Endothelial cell of umbilical vein (primary cell): ENCODE data around the gene ASB1. TPM values are rescaled to one million over a fixed set of nuclear protein-coding genes. Genes with fewer than 3 reads are reported as not detected.
A peak's percentile ranks its signal among the peaks of the same experiment; 100 is the strongest.

Experiments
- BruUV-seq: library from RNA; stranded (reverse); fragments of 400-500 nt; replicated peaks from 2 replicates; lab custom pipeline; 2021; lab: Mats Ljungman, UMichigan
- CTCF ChIA-PET: fragments of 300-600, 350-600 bp; sonication (Branson Sonifier 250); formaldehyde crosslinking; loops from one replicate; lab custom pipeline; 2021; ENCODE audit warnings: antibody characterized with exemption, inconsistent platforms; lab: Charles Lee
- POLR2A ChIA-PET: fragments of 300-600, 350-600 bp; sonication (Branson Sonifier 250); formaldehyde crosslinking; loops from one replicate; lab custom pipeline; 2021; ENCODE audit warnings: antibody characterized with exemption, inconsistent platforms; lab: Charles Lee
- DNase-seq: peaks from one replicate; pipeline ENCODE4 v3.0.0-alpha.2; 2011; ENCODE audit warnings: low read depth, low spot score
- FAIRE-seq: peaks from 2 replicates; lab custom pipeline; 2011; peaks lifted over from hg19 to GRCh38; lab: Jason Lieb, UNC
- H2AFZ ChIP-seq: 2 replicates; pipeline ENCODE4 v1.6.0; 2012; ENCODE audit warnings: low read depth, low read length, control low read depth, inconsistent platforms
- H3K27ac ChIP-seq: 2 replicates; pipeline ENCODE4 v1.5.1; 2011; ENCODE audit warnings: low read depth, mild to moderate bottlenecking, control low read depth, low read length, moderate library complexity; ENCODE audit not compliant: insufficient read depth
- H3K27me3 ChIP-seq, 2 experiments: 2 replicates each; pipeline versions ENCODE4 v1.6.0 to v1.6.1; 2011; ENCODE audit warnings: low read length in 2 of 2, mixed read lengths in 1 of 2; ENCODE audit not compliant: control insufficient read depth in 2 of 2, insufficient read depth in 2 of 2
- H3K36me3 ChIP-seq, 2 experiments: 2 replicates in 1 of 2; 3 replicates in 1 of 2; pipeline ENCODE4 v1.5.1; 2011; ENCODE audit warnings: low read length in 2 of 2, mild to moderate bottlenecking in 1 of 2, moderate library complexity in 1 of 2; ENCODE audit not compliant: control insufficient read depth in 2 of 2, insufficient read depth in 2 of 2; ENCODE audit errors: extremely low read depth in 1 of 2
- H3K4me1 ChIP-seq: 3 replicates; pipeline ENCODE4 v1.5.1; 2011; ENCODE audit warnings: mild to moderate bottlenecking, low read length; ENCODE audit not compliant: control insufficient read depth, insufficient read depth; ENCODE audit errors: extremely low read depth
- H3K4me2 ChIP-seq: 2 replicates; pipeline ENCODE4 v1.6.1; 2011; ENCODE audit warnings: low read length, control low read depth, mixed read lengths; ENCODE audit not compliant: insufficient read depth
- H3K4me3 ChIP-seq, 3 experiments: fragments of 200-600 bp in 1 of 3; sonication (generic), shearing (Covaris generic) in 1 of 3; replicated peaks in 1 of 3; 2 replicates each; pipeline ENCODE4 v1.5.1; 2011 to 2016; ENCODE audit warnings: control low read depth in 3 of 3, low read length in 3 of 3, mild to moderate bottlenecking in 2 of 3, inconsistent platforms in 1 of 3, low read depth in 1 of 3, moderate library complexity in 1 of 3; ENCODE audit not compliant: insufficient read depth in 1 of 3
- H3K79me2 ChIP-seq: 2 replicates; pipeline ENCODE4 v1.6.0; 2012; ENCODE audit warnings: low read length, inconsistent platforms; ENCODE audit not compliant: control insufficient read depth, insufficient read depth
- H3K9ac ChIP-seq: replicated peaks from 2 replicates; pipeline ENCODE3; 2011; ENCODE audit warnings: low read length, control low read depth; ENCODE audit not compliant: insufficient read depth; ENCODE audit errors: extremely low read depth
- H3K9me1 ChIP-seq: replicated peaks from 3 replicates; pipeline ENCODE4 v1.6.0; 2011; ENCODE audit warnings: mild to moderate bottlenecking, low read length; ENCODE audit not compliant: control insufficient read depth, insufficient read depth; ENCODE audit errors: extremely low read depth
- H3K9me3 ChIP-seq: replicated peaks from 2 replicates; pipeline ENCODE4 v1.5.1; 2012; ENCODE audit warnings: low read length, inconsistent platforms; ENCODE audit not compliant: control insufficient read depth, insufficient read depth
- H4K20me1 ChIP-seq: replicated peaks from 2 replicates; pipeline ENCODE3; 2011; ENCODE audit warnings: mild to moderate bottlenecking, low read length; ENCODE audit not compliant: control insufficient read depth, insufficient read depth; ENCODE audit errors: extremely low read depth
- CTCF ChIP-seq, 2 donors: IDR thresholded peaks; 1 replicate in 1 of 2; 2 replicates in 1 of 2; pipeline ENCODE4 v1.5.1; 2011; ENCODE audit warnings: low read length in 2 of 2, mild to moderate bottlenecking in 2 of 2, moderate library complexity in 2 of 2, control low read depth in 1 of 2, inconsistent platforms in 1 of 2, low read depth in 1 of 2; ENCODE audit not compliant: insufficient read depth in 1 of 2; ENCODE audit errors: extremely low read depth in 1 of 2
- EZH2 ChIP-seq: IDR thresholded peaks from 2 replicates; pipeline ENCODE4 v1.6.1; 2012; ENCODE audit warnings: borderline replicate concordance, low read depth, mild to moderate bottlenecking, moderate library complexity, low read length, inconsistent platforms; ENCODE audit not compliant: severe bottlenecking
- FOS ChIP-seq: IDR thresholded peaks from 2 replicates; pipeline ENCODE4 v1.6.1; 2011; ENCODE audit warnings: mild to moderate bottlenecking, low read length, moderate library complexity, borderline replicate concordance; ENCODE audit not compliant: insufficient read depth
- GATA2 ChIP-seq: IDR thresholded peaks from 2 replicates; pipeline ENCODE4 v1.7.0; 2011; ENCODE audit warnings: low read depth, mild to moderate bottlenecking, moderate library complexity, mixed read lengths, low read length; ENCODE audit not compliant: insufficient read length, insufficient read depth
- JUN ChIP-seq: IDR thresholded peaks from 2 replicates; pipeline ENCODE4 v1.6.1; 2011; ENCODE audit warnings: borderline replicate concordance, low read depth; ENCODE audit not compliant: insufficient read length, insufficient read depth
- MAX ChIP-seq: IDR thresholded peaks from 2 replicates; pipeline ENCODE4 v1.6.1; 2011; ENCODE audit not compliant: insufficient read depth, insufficient read length
- MYC ChIP-seq: IDR thresholded peaks from one replicate; pipeline ENCODE4 v1.6.1; 2011; ENCODE audit warnings: mild to moderate bottlenecking, low read depth, low read length
- POLR2A ChIP-seq: IDR thresholded peaks from 2 replicates; pipeline ENCODE4 v1.6.1; 2012; ENCODE audit warnings: low read depth, mild to moderate bottlenecking, control low read depth, low read length
- POLR2AphosphoS5 ChIP-seq: IDR thresholded peaks from 2 replicates; pipeline ENCODE4 v1.6.1; 2012; ENCODE audit warnings: low read depth, mild to moderate bottlenecking, control low read depth, low read length, moderate library complexity; ENCODE audit not compliant: insufficient read depth
- dilution Hi-C: fragments of 300-500 bp; cut with MboI; formaldehyde crosslinking; loops from one replicate; pipeline ENCODE4 v1.15.0; 2019; ENCODE audit warnings: low sequenced_read_pairs; ENCODE audit not compliant: extremely low pct_ligation_motif_present
- intact Hi-C: fragments of 100-400 bp; cut with micrococcal nuclease; formaldehyde crosslinking; loops from one replicate; pipeline ENCODE4 v1.10.0; 2022
- polyA plus RNA-seq, 4 experiments: library from polyadenylated mRNA; depleted of rRNA in 3 of 4; stranded (reverse) in 3 of 4; unstranded in 1 of 4; fragments of >200 nt; gene quantifications; 2 replicates each; pipeline versions ENCODE4 v1.2.1 to v1.2.3, GENCODE V29; 2011 to 2012; ENCODE audit warnings: missing spikeins in 1 of 4
- total RNA-seq: library from RNA; stranded (reverse); gene quantifications from 2 replicates; pipeline ENCODE4 v1.2.3, GENCODE V29; 2021

Gene ASB1
- total and polyA plus RNA-seq, 2 donors (not counting 3 experiments of a cell fraction or from before 2014, with no cell fraction given), result 12.3 to 16.2 TPM

- no peak overlapping the region for H3K27ac ChIP-seq
- DNase-seq (peak; percentile 60), FAIRE-seq (no peak)
- H3K79me2 ChIP-seq, result no peaks in the 10 kb centered on the region
- CTCF ChIA-PET, result interaction anchor here (0.9 to 1.5 kb wide), 5 partner anchors 11 to 395 kb away, joined by 3 to 6 read pairs (median 3); no protein-coding TSS in a partner anchor
- H2AFZ ChIP-seq, result no peak overlapping the region
- H3K4me2 ChIP-seq, result no peak overlapping the region
- H3K9me3 ChIP-seq, result no peaks in the 10 kb centered on the region
- H3K9ac ChIP-seq, result no peak overlapping the region
- H3K4me3 ChIP-seq, result no peak overlapping the region
- no TSS peak for BruUV-seq
- intact Hi-C loops (no loop called here), dilution Hi-C loops (no loop called here)
- no peaks in the 10 kb centered on the region for H3K9me1 ChIP-seq
- no peaks in the 10 kb centered on the region for H3K27me3 ChIP-seq
- no peak for TF ChIP-seq JUN
- TF ChIP-seq MYC, result no peak
- TF ChIP-seq POLR2AphosphoS5, result no peak
- TF ChIP-seq POLR2A, result no peak
- TF ChIP-seq EZH2, result no peak
- TF ChIP-seq GATA2, result no peak
- no peak for TF ChIP-seq MAX
- no peak for TF ChIP-seq CTCF (IDR thresholded peaks at IDR 0.05; ENCODE audit: extremely low read depth in 1 of 2, insufficient read depth in 1 of 2, low read depth in 1 of 2, low read length in 2 of 2)
- no peak for TF ChIP-seq FOS
- no peaks in the 10 kb centered on the region for H4K20me1 ChIP-seq
- POLR2A ChIA-PET, result no interaction called here
- no peaks in the 10 kb centered on the region for H3K36me3 ChIP-seq
- no peaks in the 10 kb centered on the region for H3K4me1 ChIP-seq
Measured at GRCh38 chr2:238389988-238390589, 36.6 kb upstream of the ASB1 start.
